KMS-11 (cell line): ENCODE results near the gene ENAM.

Experiments used
- H2AFZ ChIP-seq: fragments of 200-600 bp; sonication (generic); 2 replicates; pipeline ENCODE4 v1.6.1; 2016; ENCODE audit warnings: antibody characterized with exemption, mixed run types, low read depth
- H3K27ac ChIP-seq: fragments of 200-600 bp; sonication (generic); 2 replicates; pipeline ENCODE4 v1.6.1; 2016; ENCODE audit warnings: mild to moderate bottlenecking, mixed run types
- H3K27me3 ChIP-seq: fragments of 200-600 bp; sonication (generic); 2 replicates; pipeline ENCODE4 v1.6.1; 2017; ENCODE audit warnings: mild to moderate bottlenecking, low read depth, mixed run types, moderate library complexity; ENCODE audit not compliant: insufficient read depth
- H3K36me3 ChIP-seq: fragments of 200-600 bp; sonication (generic); 2 replicates; pipeline ENCODE4 v1.6.1; 2017; ENCODE audit warnings: mild to moderate bottlenecking, mixed run types; ENCODE audit not compliant: insufficient read depth
- H3K4me1 ChIP-seq: fragments of 200-600 bp; sonication (generic); 2 replicates; pipeline ENCODE4 v1.6.1; 2016; ENCODE audit warnings: mild to moderate bottlenecking, low read depth, mixed run types; ENCODE audit not compliant: poor library complexity, severe bottlenecking
- H3K4me2 ChIP-seq: fragments of 200-600 bp; sonication (generic); 2 replicates; pipeline ENCODE4 v1.7.0; 2016; ENCODE audit warnings: mild to moderate bottlenecking, mixed run types
- H3K4me3 ChIP-seq: fragments of 200-600 bp; sonication (generic); IDR thresholded peaks from 2 replicates; pipeline ENCODE4 v1.6.1; 2017; ENCODE audit warnings: low read depth, low read length, mixed read lengths; ENCODE audit not compliant: insufficient read depth
- H3K79me2 ChIP-seq: fragments of 200-600 bp; sonication (generic); 2 replicates; pipeline ENCODE4 v1.6.1; 2016; ENCODE audit warnings: low read depth, mixed run types; ENCODE audit not compliant: insufficient read depth
- H3K9ac ChIP-seq: fragments of 200-600 bp; sonication (generic); 2 replicates; pipeline ENCODE4 v1.6.1; 2016; ENCODE audit warnings: mild to moderate bottlenecking, mixed run types
- H4K20me1 ChIP-seq: fragments of 200-600 bp; sonication (generic); 2 replicates; pipeline ENCODE4 v1.6.1; 2016; ENCODE audit warnings: mild to moderate bottlenecking, mixed run types; ENCODE audit not compliant: insufficient read depth
- CTCF ChIP-seq: fragments of 200-600 bp; sonication (generic); conservative IDR thresholded peaks from 2 replicates; pipeline ENCODE4 v1.6.1; 2017; ENCODE audit warnings: low read depth, mild to moderate bottlenecking, antibody characterized with exemption, low read length, moderate library complexity, mixed read lengths

ENAM gene, protein sequence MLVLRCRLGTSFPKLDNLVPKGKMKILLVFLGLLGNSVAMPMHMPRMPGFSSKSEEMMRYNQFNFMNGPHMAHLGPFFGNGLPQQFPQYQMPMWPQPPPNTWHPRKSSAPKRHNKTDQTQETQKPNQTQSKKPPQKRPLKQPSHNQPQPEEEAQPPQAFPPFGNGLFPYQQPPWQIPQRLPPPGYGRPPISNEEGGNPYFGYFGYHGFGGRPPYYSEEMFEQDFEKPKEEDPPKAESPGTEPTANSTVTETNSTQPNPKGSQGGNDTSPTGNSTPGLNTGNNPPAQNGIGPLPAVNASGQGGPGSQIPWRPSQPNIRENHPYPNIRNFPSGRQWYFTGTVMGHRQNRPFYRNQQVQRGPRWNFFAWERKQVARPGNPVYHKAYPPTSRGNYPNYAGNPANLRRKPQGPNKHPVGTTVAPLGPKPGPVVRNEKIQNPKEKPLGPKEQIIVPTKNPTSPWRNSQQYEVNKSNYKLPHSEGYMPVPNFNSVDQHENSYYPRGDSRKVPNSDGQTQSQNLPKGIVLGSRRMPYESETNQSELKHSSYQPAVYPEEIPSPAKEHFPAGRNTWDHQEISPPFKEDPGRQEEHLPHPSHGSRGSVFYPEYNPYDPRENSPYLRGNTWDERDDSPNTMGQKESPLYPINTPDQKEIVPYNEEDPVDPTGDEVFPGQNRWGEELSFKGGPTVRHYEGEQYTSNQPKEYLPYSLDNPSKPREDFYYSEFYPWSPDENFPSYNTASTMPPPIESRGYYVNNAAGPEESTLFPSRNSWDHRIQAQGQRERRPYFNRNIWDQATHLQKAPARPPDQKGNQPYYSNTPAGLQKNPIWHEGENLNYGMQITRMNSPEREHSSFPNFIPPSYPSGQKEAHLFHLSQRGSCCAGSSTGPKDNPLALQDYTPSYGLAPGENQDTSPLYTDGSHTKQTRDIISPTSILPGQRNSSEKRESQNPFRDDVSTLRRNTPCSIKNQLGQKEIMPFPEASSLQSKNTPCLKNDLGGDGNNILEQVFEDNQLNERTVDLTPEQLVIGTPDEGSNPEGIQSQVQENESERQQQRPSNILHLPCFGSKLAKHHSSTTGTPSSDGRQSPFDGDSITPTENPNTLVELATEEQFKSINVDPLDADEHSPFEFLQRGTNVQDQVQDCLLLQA

DNA sequence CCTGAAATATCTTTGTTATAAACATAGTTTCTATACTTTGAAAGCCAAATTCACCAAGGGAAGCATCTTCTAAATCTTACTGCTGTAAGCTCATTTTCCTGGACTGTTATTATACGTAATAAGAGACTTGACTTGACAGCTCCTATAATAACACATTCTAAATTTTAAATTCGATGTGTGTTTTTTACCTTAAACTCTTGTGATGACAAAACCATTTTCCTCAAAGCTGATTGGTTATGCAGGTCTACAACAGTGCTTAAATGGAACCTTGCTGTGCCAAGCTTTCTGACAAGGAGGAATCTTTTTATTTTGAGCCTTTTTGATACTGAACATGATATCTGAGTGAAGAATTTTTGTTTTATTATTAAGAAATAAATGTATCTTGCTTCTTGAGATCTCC lies at the start of gene ENAM:
ENAM (plus strand) TSS at position 301 of the 400 bp plus-strand sequence. CDS start 757 bp downstream, outside the sequence.
- no peak for TF ChIP-seq CTCF
- Histone ChIP-seq H3K79me2 (no peaks in the 10 kb centered on the region), H2AFZ (no peak within 1 kb of the TSS), H3K4me1 (peaks cover 10% of the 10 kb centered on the region), H3K4me3 (no peak within 1 kb of the TSS), H3K36me3 (no peaks in the 10 kb centered on the region), H3K27me3 (no peaks in the 10 kb centered on the region), H3K9ac (no peak within 1 kb of the TSS), H3K27ac (no peak within 1 kb of the TSS), H4K20me1 (no peaks in the 10 kb centered on the region), H3K4me2 (no peak within 1 kb of the TSS)

DNA sequence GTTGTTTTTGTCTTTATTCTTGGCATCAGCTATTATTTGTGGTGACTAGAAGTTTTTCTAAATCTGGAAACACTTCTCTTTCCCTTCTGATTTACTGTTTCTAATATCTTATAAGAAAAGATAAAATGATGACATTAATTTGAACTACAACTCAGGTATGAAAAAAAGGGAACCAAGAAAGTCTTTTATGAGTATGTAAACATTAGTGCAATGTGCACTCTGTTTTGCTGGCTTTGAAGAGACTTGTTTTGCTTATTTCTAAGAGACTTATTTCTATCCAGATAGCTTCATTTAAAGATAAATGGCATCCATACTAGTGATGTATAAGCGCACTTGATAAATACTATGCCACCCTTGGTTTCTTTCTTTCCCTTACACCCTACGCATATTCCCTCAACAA lies 46.6 kb upstream of the ENAM start:
- H3K27me3 ChIP-seq, result no peaks in the 10 kb centered on the region
- H3K4me3 ChIP-seq, result no peak overlapping the region
- no peak overlapping the region for H3K9ac ChIP-seq
- H4K20me1 ChIP-seq, result no peaks in the 10 kb centered on the region
- no peak overlapping the region for H3K4me2 ChIP-seq
- H2AFZ ChIP-seq, result no peak overlapping the region
- no peak for TF ChIP-seq CTCF
- no peaks in the 10 kb centered on the region for H3K36me3 ChIP-seq
- H3K27ac ChIP-seq, result no peak overlapping the region
- no peaks in the 10 kb centered on the region for H3K4me1 ChIP-seq
- H3K79me2 ChIP-seq, result no peaks in the 10 kb centered on the region

DNA sequence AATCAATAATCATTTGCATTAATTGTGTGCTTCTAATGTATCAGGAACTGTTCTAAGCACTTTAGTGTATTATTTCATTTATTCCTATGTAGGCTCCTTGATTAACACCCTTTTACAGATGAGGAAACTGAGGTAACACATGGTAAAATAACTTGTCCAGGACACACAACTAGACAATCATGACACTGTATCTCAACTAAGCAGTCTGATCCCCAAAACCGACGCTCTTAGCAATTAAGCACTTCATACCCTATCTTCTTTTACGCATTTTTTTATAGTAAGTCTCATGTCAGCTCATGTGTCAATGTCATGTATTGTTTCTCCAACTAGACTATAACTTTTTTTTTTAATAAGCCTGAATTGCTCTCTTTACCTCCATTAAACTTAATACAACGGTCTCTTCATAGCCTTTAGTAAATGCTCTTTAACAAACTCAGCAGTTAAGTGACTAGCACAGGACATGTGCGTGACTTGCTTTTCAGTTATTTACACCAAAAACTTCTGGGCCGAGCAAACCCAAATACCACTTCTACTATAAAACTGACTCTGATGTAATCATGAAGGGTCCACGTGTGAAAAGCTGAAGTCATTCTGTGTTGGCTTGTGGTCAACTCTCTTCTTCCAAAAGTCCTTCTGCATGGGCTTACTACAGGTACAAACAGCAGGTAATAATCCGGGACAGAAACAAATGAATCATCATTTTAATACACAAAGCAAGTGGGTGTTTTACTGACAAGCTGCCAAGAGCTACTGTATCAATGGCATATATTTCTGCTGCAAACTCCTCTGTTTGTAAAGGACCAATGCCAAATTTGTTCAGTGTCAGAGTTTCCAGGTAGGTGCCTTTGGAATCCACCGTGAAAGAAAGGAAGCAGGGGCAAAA lies 44.4 kb upstream of the ENAM start:
- Histone ChIP-seq H3K27ac (no peak overlapping the region), H3K4me3 (no peak overlapping the region), H2AFZ (no peak overlapping the region), H3K79me2 (no peaks in the 10 kb centered on the region), H3K4me2 (no peak overlapping the region), H3K9ac (no peak overlapping the region), H3K4me1 (no peaks in the 10 kb centered on the region), H3K27me3 (no peaks in the 10 kb centered on the region), H4K20me1 (no peaks in the 10 kb centered on the region), H3K36me3 (no peaks in the 10 kb centered on the region)
- no peak for TF ChIP-seq CTCF

GRCh38 chr4:70586841-70587240 lies 41.7 kb upstream of the ENAM start:
- Histone ChIP-seq H3K36me3 (no peaks in the 10 kb centered on the region), H4K20me1 (no peaks in the 10 kb centered on the region)

More at GRCh38 chr4:70586841-70587240, 41.7 kb upstream of the ENAM start:
- Histone ChIP-seq H3K4me1 (no peaks in the 10 kb centered on the region), H2AFZ (no peak overlapping the region), H3K27me3 (no peaks in the 10 kb centered on the region), H3K9ac (no peak overlapping the region), H3K4me3 (no peak overlapping the region), H3K79me2 (no peaks in the 10 kb centered on the region), H3K4me2 (no peak overlapping the region), H3K27ac (no peak overlapping the region)
- no peak for TF ChIP-seq CTCF
